GM23338 (cell line): Measurements from ENCODE around the gene PTGIR. TPM values are rescaled to one million over a fixed set of nuclear protein-coding genes. Genes with fewer than 3 reads are reported as not detected.

Experiments used
- ATAC-seq: fragments of 200-7000 bp; cut with Tn5 transposase; 3 replicates; pipeline ENCODE4 v1.9.1; 2020
- DNase-seq: peaks from one replicate; pipeline ENCODE4 v3.0.0-alpha.2; 2015; ENCODE audit warnings: low spot score
- H2AFZ ChIP-seq: fragments of 200-600 bp; sonication (generic); 2 replicates; pipeline ENCODE4 v1.8.0; 2016; ENCODE audit warnings: antibody characterized with exemption, mild to moderate bottlenecking, moderate library complexity
- H3F3A ChIP-seq: fragments of 200-600 bp; sonication (generic); replicated peaks from 2 replicates; pipeline ENCODE4 v1.8.0; 2017; ENCODE audit warnings: antibody characterized with exemption, mixed run types, low read depth
- H3K27ac ChIP-seq: fragments of 200-600 bp; sonication (generic); 2 replicates; pipeline ENCODE4 v1.6.1; 2016; ENCODE audit warnings: low read depth
- H3K27me3 ChIP-seq: fragments of 200-600 bp; sonication (generic); 2 replicates; pipeline ENCODE4 v1.8.0; 2016; ENCODE audit warnings: mild to moderate bottlenecking, mixed run types, moderate library complexity; ENCODE audit not compliant: insufficient read depth
- H3K36me3 ChIP-seq: fragments of 200-600 bp; sonication (generic); 2 replicates; pipeline ENCODE4 v1.8.0; 2016; ENCODE audit warnings: mild to moderate bottlenecking; ENCODE audit not compliant: insufficient read depth
- H3K4me1 ChIP-seq: fragments of 200-600 bp; sonication (generic); 2 replicates; pipeline ENCODE4 v1.8.0; 2016; ENCODE audit warnings: mild to moderate bottlenecking, moderate library complexity; ENCODE audit not compliant: insufficient read depth
- H3K4me2 ChIP-seq: fragments of 200-600 bp; sonication (generic); 2 replicates; pipeline ENCODE4 v1.7.1; 2017; ENCODE audit warnings: mixed run types
- H3K4me3 ChIP-seq: fragments of 200-600 bp; sonication (generic); 2 replicates; pipeline ENCODE4 v1.6.1; 2016; ENCODE audit warnings: mixed run types
- H3K79me2 ChIP-seq: fragments of 200-600 bp; sonication (generic); replicated peaks from 2 replicates; pipeline ENCODE4 v1.8.0; 2017; ENCODE audit warnings: mild to moderate bottlenecking; ENCODE audit not compliant: insufficient read depth
- H3K9me2 ChIP-seq: fragments of 200-600 bp; sonication (generic); 2 replicates; pipeline ENCODE4 v1.8.0; 2017; ENCODE audit not compliant: insufficient read depth
- H4K20me1 ChIP-seq: fragments of 200-600 bp; sonication (generic); replicated peaks from 2 replicates; pipeline ENCODE4 v1.8.0; 2017; ENCODE audit warnings: mild to moderate bottlenecking; ENCODE audit not compliant: insufficient read depth
- H3K27ac Mint-ChIP-seq: 2 replicates; pipeline ENCODE4 v1.8.0; 2020; ENCODE audit warnings: inconsistent platforms, mild to moderate bottlenecking, moderate library complexity, mixed read lengths
- H3K27me3 Mint-ChIP-seq: 3 replicates; pipeline ENCODE4 v1.8.0; 2022; ENCODE audit warnings: low read depth, mild to moderate bottlenecking, moderate library complexity, mixed read lengths, inconsistent platforms; ENCODE audit not compliant: insufficient read depth, poor library complexity
- H3K36me3 Mint-ChIP-seq: 3 replicates; pipeline ENCODE4 v1.8.0; 2021; ENCODE audit warnings: low read depth, mild to moderate bottlenecking, inconsistent platforms, moderate library complexity, mixed read lengths
- H3K4me1 Mint-ChIP-seq: 3 replicates; pipeline ENCODE4 v1.8.0; 2020; ENCODE audit warnings: mild to moderate bottlenecking, inconsistent platforms, mixed read lengths
- H3K4me3 Mint-ChIP-seq: 3 replicates; pipeline ENCODE4 v1.8.0; 2021; ENCODE audit warnings: moderate library complexity, mild to moderate bottlenecking, inconsistent platforms, mixed read lengths
- H3K9me3 Mint-ChIP-seq: 3 replicates; pipeline ENCODE4 v1.8.0; 2020; ENCODE audit warnings: moderate library complexity, mild to moderate bottlenecking, inconsistent platforms, mixed read lengths
- CTCF ChIP-seq, 2 experiments: fragments of 200-600 bp in 1 of 2; sonication (generic) in 1 of 2; conservative IDR thresholded peaks; 2 replicates each; pipeline versions ENCODE4 v1.5.1 to v1.6.1; 2016 to 2017; ENCODE audit warnings: antibody characterized with exemption in 2 of 2, low read depth in 2 of 2, mild to moderate bottlenecking in 2 of 2, moderate library complexity in 1 of 2
- ZNF331 ChIP-seq: fragments of 250-450 bp; sonication (Bioruptor Pico); IDR thresholded peaks from 2 replicates; pipeline ENCODE4 v1.5.0; 2020; ENCODE audit warnings: low read depth, mild to moderate bottlenecking, moderate library complexity
- polyA plus RNA-seq: library from polyadenylated mRNA; unstranded; fragments of >200 nt; fragmentation: Nextera tagmentation; extraction: Ambion mirVana; gene quantifications from 2 replicates; pipeline ENCODE4 v1.2.1, GENCODE V29; 2016
- total RNA-seq: library from RNA; depleted of rRNA; stranded (reverse); fragments of >200 nt; shearing (Covaris generic); gene quantifications from 2 replicates; pipeline ENCODE4 v1.2.3, GENCODE V29; 2014; rRNA removed

PTGIR gene
- total and polyA plus RNA-seq, 2 experiments from 2014 or later: not detected

DNA sequence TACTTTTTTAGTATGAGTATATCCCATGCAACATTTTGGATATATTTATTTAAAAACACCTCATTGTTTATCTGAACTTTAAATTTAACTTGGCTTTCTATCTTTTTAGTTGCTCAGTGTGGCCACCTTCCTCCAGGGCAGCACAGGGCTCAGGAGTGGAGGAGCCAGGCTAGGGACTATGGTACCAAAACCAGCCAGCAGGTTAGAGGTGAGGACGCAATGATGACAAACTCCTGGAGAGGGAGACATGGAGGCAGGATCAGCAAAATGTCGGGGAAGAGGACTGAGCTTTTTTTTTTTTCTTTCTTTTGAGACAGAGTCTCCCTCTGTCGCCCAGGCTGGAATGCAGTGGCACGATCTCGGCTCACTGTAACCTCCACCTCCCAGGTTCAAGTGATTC lies 53.4 kb downstream of the PTGIR start:
- H3K4me3 ChIP-seq: no peak overlapping the region
- no peak overlapping the region for H3K27ac Mint-ChIP-seq
- H3K4me3 Mint-ChIP-seq: no peak overlapping the region; the same call in 2 of the 3 replicates
- H3K27me3 ChIP-seq: no peaks in the 10 kb centered on the region
- H3K9me3 Mint-ChIP-seq: no peaks in the 10 kb centered on the region
- H3K9me2 ChIP-seq: no peaks in the 10 kb centered on the region
- DNase-seq (peak; percentile 91), ATAC-seq (peak; percentile 99)
- H3F3A ChIP-seq: no peaks in the 10 kb centered on the region
- no peaks in the 10 kb centered on the region for H3K36me3 ChIP-seq
- no peak overlapping the region for H2AFZ ChIP-seq
- no peaks in the 10 kb centered on the region; the same call in 1 of the 2 replicates for H3K4me1 ChIP-seq
- H3K79me2 ChIP-seq: no peaks in the 10 kb centered on the region
- H4K20me1 ChIP-seq: no peaks in the 10 kb centered on the region
- H3K4me1 Mint-ChIP-seq: peaks cover 5% of the 10 kb centered on the region
- peak; percentile 55 to 60 for TF ChIP-seq CTCF (conservative IDR thresholded peaks at IDR 0.05; ENCODE audit: low read depth in 2 of 2)
- TF ChIP-seq ZNF331 (CRISPR knock-in tag): no peak
- H3K27me3 Mint-ChIP-seq: peaks cover 1% of the 10 kb centered on the region
- H3K4me2 ChIP-seq: no peak overlapping the region
- no peak overlapping the region for H3K27ac ChIP-seq
- H3K36me3 Mint-ChIP-seq: no peaks in the 10 kb centered on the region

Other genes starting within 250 kb of the PTGIR start
- gene CCDC8, start 211.5 kb downstream of the PTGIR start, total RNA-seq: 16.5 and 17.4 TPM in 2 replicates
- 5.6 and 6.0 TPM in 2 replicates for gene CCDC8, start 211.5 kb downstream of the PTGIR start, polyA plus RNA-seq
- gene PNMA8C, start 196.2 kb downstream of the PTGIR start, total RNA-seq: 2.3 and 2.6 TPM in 2 replicates
- gene PNMA8C, start 196.2 kb downstream of the PTGIR start, polyA plus RNA-seq: 0.44 and 0.59 TPM in 2 replicates
- gene PNMA8A, start 153.5 kb downstream of the PTGIR start, total RNA-seq: 17.8 and 19.6 TPM in 2 replicates
- gene PNMA8A, start 153.5 kb downstream of the PTGIR start, polyA plus RNA-seq: 21.7 and 28.0 TPM in 2 replicates
- 1.6 and 1.7 TPM in 2 replicates for gene PNMA8B, start 129.2 kb downstream of the PTGIR start, total RNA-seq
- 0.44 and 0.80 TPM in 2 replicates for gene PNMA8B, start 129.2 kb downstream of the PTGIR start, polyA plus RNA-seq
- 193 and 215 TPM in 2 replicates for gene CALM3, start 23.8 kb downstream of the PTGIR start, total RNA-seq
- gene CALM3, start 23.8 kb downstream of the PTGIR start, polyA plus RNA-seq: 143 and 148 TPM in 2 replicates
- gene GNG8, start 11.1 kb upstream of the PTGIR start, total RNA-seq: not detected in 2 replicates
- 5.7 and 5.9 TPM in 2 replicates for gene GNG8, start 11.1 kb upstream of the PTGIR start, polyA plus RNA-seq
- 1.2 and 2.6 TPM in 2 replicates for gene DACT3, start 36.1 kb upstream of the PTGIR start, total RNA-seq
- 0.75 and 0.78 TPM in 2 replicates for gene DACT3, start 36.1 kb upstream of the PTGIR start, polyA plus RNA-seq
- 66.6 and 68.0 TPM in 2 replicates for gene PRKD2, start 92.0 kb upstream of the PTGIR start, total RNA-seq
- 53.8 and 53.9 TPM in 2 replicates for gene PRKD2, start 92.0 kb upstream of the PTGIR start, polyA plus RNA-seq
- gene FKRP, start 121.0 kb upstream of the PTGIR start, total RNA-seq: 25.5 and 31.9 TPM in 2 replicates
- gene FKRP, start 121.0 kb upstream of the PTGIR start, polyA plus RNA-seq: 8.9 and 11.5 TPM in 2 replicates
- 131 and 140 TPM in 2 replicates for gene STRN4, start 121.4 kb upstream of the PTGIR start, total RNA-seq
- 58.0 and 62.1 TPM in 2 replicates for gene STRN4, start 121.4 kb upstream of the PTGIR start, polyA plus RNA-seq
- gene SLC1A5, start 163.5 kb upstream of the PTGIR start, total RNA-seq: 249 and 272 TPM in 2 replicates
- gene SLC1A5, start 163.5 kb upstream of the PTGIR start, polyA plus RNA-seq: 103 and 109 TPM in 2 replicates
- 115 and 140 TPM in 2 replicates for gene AP2S1, start 225.8 kb upstream of the PTGIR start, total RNA-seq
- gene AP2S1, start 225.8 kb upstream of the PTGIR start, polyA plus RNA-seq: 278 and 299 TPM in 2 replicates
- gene ARHGAP35, start 235.9 kb upstream of the PTGIR start, total RNA-seq: 49.4 and 57.7 TPM in 2 replicates
- 13.6 and 14.4 TPM in 2 replicates for gene ARHGAP35, start 235.9 kb upstream of the PTGIR start, polyA plus RNA-seq